ENCODE data around the gene NSUN4. TPM values are rescaled to one million over a fixed set of nuclear protein-coding genes. Genes with fewer than 3 reads are reported as not detected.

Gene NSUN4
- total RNA-seq, 1 donor from 2014 or later = 27.7 TPM

- intact Hi-C loops (cut with DNase I) = no loop called here
- peaks cover 3% of the 10 kb centered on the region for H3K4me1 ChIP-seq
- no peak for TF ChIP-seq CTCF (IDR thresholded peaks at IDR 0.05)
- peak overlapping the region; percentile 57 for H3K4me3 ChIP-seq
- peaks cover 5% of the 10 kb centered on the region for H3K27me3 ChIP-seq
- no peaks in the 10 kb centered on the region for H3K36me3 ChIP-seq
- H3K9me3 ChIP-seq = peaks cover 3% of the 10 kb centered on the region
- no peak overlapping the region for H3K27ac ChIP-seq
- no peak for DNase-seq
- no peak for ATAC-seq
Measured at GRCh38 chr1:46394872-46395465, 54.4 kb downstream of the NSUN4 start.

DNA sequence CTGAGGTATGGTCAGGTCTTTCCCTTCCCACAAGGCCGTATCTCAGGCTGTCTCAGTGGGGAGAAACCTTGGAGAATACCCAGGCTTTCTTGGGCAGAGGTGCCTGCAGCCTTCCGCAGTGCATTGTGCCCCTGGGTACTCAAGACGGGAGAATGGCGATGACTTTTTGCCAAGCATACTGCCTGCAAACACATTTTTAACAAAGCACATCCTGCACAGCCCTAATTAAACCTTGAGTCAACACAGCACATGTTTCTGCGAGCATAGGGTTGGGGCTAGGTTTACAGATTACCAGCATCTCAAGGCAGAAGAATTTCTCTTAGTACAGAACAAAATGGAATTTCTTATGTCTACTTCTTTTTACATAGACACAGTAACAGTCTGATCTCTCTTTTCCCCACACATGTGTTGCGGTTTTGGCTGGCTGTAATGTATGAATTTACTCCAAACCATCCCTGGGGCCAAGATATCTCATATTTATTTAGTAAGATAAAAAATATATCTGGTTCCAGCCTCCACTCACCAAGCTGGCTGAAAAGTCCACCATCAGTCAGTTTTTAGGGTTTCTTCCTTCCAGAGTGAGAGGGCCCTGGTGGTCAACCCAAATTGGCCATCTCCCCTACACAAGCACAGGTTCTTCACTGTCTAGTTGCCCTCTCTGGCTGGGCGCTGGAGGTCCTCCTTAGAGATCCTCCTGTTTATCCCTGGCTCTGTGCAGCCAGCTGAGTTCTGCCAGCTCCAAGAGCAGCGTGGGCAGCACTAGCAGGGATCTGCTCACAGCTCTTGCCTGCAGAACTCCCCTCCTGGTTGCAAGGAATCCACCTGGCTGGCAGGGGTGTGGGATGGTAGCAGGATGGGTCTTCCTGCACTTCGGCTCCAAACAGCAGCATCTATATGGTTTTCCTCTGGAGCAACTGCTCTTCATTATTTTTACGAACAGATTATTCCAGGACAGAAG lies 56.1 kb downstream of the NSUN4 start:
- ATAC-seq (no peak), DNase-seq (no peak)
- Histone ChIP-seq H3K4me1 (peaks cover 6% of the 10 kb centered on the region), H3K36me3 (no peaks in the 10 kb centered on the region), H3K4me3 (no peak overlapping the region), H3K9me3 (peaks cover 3% of the 10 kb centered on the region), H3K27ac (no peak overlapping the region), H3K27me3 (peaks cover 5% of the 10 kb centered on the region)
- intact Hi-C loops (cut with DNase I) = no loop called here
- no peak for TF ChIP-seq CTCF (IDR thresholded peaks at IDR 0.05)

GRCh38 chr1:46399307-46399706 lies 58.7 kb downstream of the NSUN4 start:
- intact Hi-C loops (cut with DNase I) = no loop called here
- DNase-seq = no peak
- Histone ChIP-seq H3K36me3 (no peaks in the 10 kb centered on the region), H3K4me1 (peaks cover 18% of the 10 kb centered on the region), H3K27me3 (peaks cover 5% of the 10 kb centered on the region), H3K9me3 (no peaks in the 10 kb centered on the region), H3K27ac (no peak overlapping the region), H3K4me3 (no peak overlapping the region)
- TF ChIP-seq CTCF (IDR thresholded peaks at IDR 0.05) = no peak
- no peak for ATAC-seq

GRCh38 chr1:46400421-46400820 lies 59.8 kb downstream of the NSUN4 start:
- H3K27ac ChIP-seq = no peak overlapping the region
- intact Hi-C loops (cut with DNase I) = no loop called here
- H3K36me3 ChIP-seq = no peaks in the 10 kb centered on the region
- TF ChIP-seq CTCF (IDR thresholded peaks at IDR 0.05) = no peak
- H3K9me3 ChIP-seq = no peaks in the 10 kb centered on the region
- ATAC-seq (no peak), DNase-seq (no peak)
- no peak overlapping the region for H3K4me3 ChIP-seq
- H3K4me1 ChIP-seq = peaks cover 15% of the 10 kb centered on the region
- H3K27me3 ChIP-seq = no peaks in the 10 kb centered on the region

DNA sequence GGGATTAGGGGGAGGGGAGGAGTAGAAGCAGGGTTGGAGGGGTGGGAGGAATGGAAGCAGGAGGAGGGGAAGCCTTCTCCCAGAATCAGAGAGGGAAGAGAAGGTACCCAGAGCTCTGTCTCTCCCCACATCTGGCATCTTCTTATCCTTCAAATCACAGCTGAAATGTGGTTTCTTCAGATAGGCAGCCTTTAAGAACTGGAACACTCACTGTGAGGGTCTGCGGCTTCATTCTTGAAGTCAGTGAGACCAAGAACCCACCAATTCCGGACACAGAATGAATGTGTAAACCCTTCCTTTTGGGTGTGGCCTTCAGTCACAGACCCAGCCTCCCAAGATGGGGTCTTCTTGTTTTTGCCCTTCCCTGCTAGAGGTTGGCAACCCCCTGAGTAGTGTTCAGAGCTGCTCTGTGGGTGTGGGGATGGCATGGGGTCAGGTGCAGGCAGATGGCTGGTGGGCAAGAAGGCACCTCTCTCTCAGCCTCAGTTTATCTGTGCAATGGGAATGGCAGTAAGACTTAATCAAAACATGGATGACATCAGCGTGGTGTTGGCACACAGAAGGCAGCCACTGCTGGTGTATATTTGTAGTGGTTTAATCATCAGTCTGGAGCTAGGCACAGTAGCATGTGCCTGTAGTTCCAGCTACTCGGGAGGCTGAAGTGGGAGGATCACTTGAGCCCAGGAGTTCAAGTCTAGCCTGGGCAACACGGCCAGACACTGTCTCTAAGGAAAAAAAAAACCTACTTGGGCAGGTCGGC lies 60.7 kb downstream of the NSUN4 start:
- Histone ChIP-seq H3K9me3 (no peaks in the 10 kb centered on the region), H3K36me3 (no peaks in the 10 kb centered on the region), H3K4me1 (peaks cover 19% of the 10 kb centered on the region), H3K27ac (peak overlapping the region; percentile 58), H3K4me3 (no peak overlapping the region), H3K27me3 (no peaks in the 10 kb centered on the region)
- no peak for TF ChIP-seq CTCF (IDR thresholded peaks at IDR 0.05)
- DNase-seq = no peak
- intact Hi-C loops (cut with DNase I) = no loop called here
- ATAC-seq = peak; percentile 0
